HG02840 (cell line): ENCODE results near the gene NUP210.

Source experiments
- ATAC-seq: cut with Tn5 transposase; IDR thresholded peaks from one replicate; pipeline ENCODE4 v1.9.1; 2021; ENCODE audit warnings: mild to moderate bottlenecking, moderate library complexity, moderate number of reproducible peaks; ENCODE audit not compliant: unreplicated experiment, low FRiP score

The NUP210 gene

GRCh38 chr3:13353506-13353905 is 66.6 kb downstream of the NUP210 start:
- no peak for ATAC-seq

GRCh38 chr3:13352621-13353131 is 67.4 kb downstream of the NUP210 start:
- no peak for ATAC-seq

GRCh38 chr3:13349823-13350222 is 70.3 kb downstream of the NUP210 start:
- no peak for ATAC-seq

- ATAC-seq, result no peak
Measured at GRCh38 chr3:13348661-13349396, 71.3 kb downstream of the NUP210 start.

- no peak for ATAC-seq
Measured at GRCh38 chr3:13348100-13348499, 72.0 kb downstream of the NUP210 start.

GRCh38 chr3:13347390-13347950 is 72.7 kb downstream of the NUP210 start:
- ATAC-seq, result no peak

- ATAC-seq, result no peak
Measured at GRCh38 chr3:13346481-13347389, 73.4 kb downstream of the NUP210 start.

- ATAC-seq, result no peak
Measured at GRCh38 chr3:13345772-13346171, 74.3 kb downstream of the NUP210 start.

GRCh38 chr3:13345284-13345683 is 74.8 kb downstream of the NUP210 start:
- ATAC-seq, result no peak

GRCh38 chr3:13344663-13345062 is 75.5 kb downstream of the NUP210 start:
- no peak for ATAC-seq

- ATAC-seq, result no peak
Measured at GRCh38 chr3:13343601-13344000, 76.5 kb downstream of the NUP210 start.

- no peak for ATAC-seq
Measured at GRCh38 chr3:13341229-13341905, 78.8 kb downstream of the NUP210 start.

GRCh38 chr3:13339833-13340232 is 80.3 kb downstream of the NUP210 start:
- no peak for ATAC-seq

GRCh38 chr3:13338996-13339395 is 81.1 kb downstream of the NUP210 start:
- no peak for ATAC-seq

GRCh38 chr3:13338231-13338630 is 81.9 kb downstream of the NUP210 start:
- ATAC-seq, result no peak

GRCh38 chr3:13336592-13336991 is 83.5 kb downstream of the NUP210 start:
- ATAC-seq, result no peak

GRCh38 chr3:13335503-13335902 is 84.6 kb downstream of the NUP210 start:
- ATAC-seq, result no peak

GRCh38 chr3:13335059-13335458 is 85.1 kb downstream of the NUP210 start:
- no peak for ATAC-seq

GRCh38 chr3:13333236-13333897 is 86.8 kb downstream of the NUP210 start:
- no peak for ATAC-seq

- ATAC-seq, result no peak
Measured at GRCh38 chr3:13332740-13333139, 87.4 kb downstream of the NUP210 start.
